ENCODE data around the gene NUP58.

- TF ChIP-seq CTCF (IDR thresholded peaks at IDR 0.05), result no peak
- TF ChIP-seq POLR2AphosphoS5 (IDR thresholded peaks at IDR 0.05), result no peak
Measured at GRCh38 chr13:25379011-25379410, 77.6 kb downstream of the NUP58 start.

Measured in gastroesophageal sphincter (tissue), 3 donors.